AG09319 (cell line): Measurements from ENCODE around the gene PYM1.
"Not testable (repeated sequence)": the region's sequence is repeated elsewhere in the genome, so short reads cannot be mapped to it uniquely, and the experiment has no call there.

Experiments used
- DNase-seq: peaks from one replicate; pipeline ENCODE4 v3.0.0-alpha.2; 2010; ENCODE audit warnings: low read depth; ENCODE audit errors: extremely low read depth
- CTCF ChIP-seq: IDR thresholded peaks from 2 replicates; pipeline ENCODE4 v1.5.1; 2011; ENCODE audit warnings: low read depth, mild to moderate bottlenecking, inconsistent platforms, low read length, moderate library complexity

Gene PYM1

GRCh38 chr12:55926738-55927587 is 731 bp downstream of the PYM1 start:
- peak; percentile 77 for DNase-seq

DNA sequence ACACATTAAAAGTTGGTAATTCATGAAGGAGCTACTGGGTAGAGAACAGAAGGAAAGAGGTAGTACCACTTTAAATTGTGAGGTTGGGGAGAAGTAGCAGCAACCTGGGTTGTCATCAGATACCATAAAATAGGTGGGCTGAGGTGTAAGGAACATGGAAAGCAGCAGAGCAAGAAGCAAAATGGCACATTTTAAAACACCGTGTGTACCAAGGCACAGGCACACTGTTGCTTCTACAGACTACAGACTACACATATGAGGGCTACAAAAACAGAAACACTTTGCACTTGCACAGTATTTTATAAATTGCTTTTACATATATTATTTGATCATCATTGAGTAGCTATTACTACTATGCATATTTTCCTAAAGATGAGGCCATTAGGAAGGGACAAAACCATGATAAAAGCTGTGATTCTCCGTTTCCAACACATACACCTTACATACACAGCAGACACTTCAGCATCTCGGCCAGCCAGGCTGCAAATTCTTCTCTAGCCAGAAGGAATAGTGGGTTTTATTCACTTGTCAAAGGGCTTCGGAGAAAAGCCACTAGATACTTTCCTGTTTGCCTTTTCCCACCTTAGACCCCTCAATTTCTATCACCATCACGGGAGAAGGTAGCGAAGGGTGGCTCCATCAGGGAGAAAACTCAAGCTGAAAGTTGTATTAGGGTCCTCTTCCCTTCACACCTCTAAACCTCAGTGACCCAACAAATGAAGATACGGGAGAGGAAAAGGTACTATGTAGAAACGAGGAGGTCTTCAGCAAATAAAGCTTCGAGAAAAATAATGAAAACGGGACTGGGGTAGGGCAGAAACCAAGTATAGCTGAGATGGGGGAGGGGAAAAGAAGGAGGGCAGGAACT is 1.6 kb downstream of the PYM1 start:
- TF ChIP-seq CTCF, result no peak
- DNase-seq, result no peak

More at GRCh38 chr12:55926738-55927587, 731 bp downstream of the PYM1 start:
- TF ChIP-seq CTCF, result peak; percentile 80

DNA sequence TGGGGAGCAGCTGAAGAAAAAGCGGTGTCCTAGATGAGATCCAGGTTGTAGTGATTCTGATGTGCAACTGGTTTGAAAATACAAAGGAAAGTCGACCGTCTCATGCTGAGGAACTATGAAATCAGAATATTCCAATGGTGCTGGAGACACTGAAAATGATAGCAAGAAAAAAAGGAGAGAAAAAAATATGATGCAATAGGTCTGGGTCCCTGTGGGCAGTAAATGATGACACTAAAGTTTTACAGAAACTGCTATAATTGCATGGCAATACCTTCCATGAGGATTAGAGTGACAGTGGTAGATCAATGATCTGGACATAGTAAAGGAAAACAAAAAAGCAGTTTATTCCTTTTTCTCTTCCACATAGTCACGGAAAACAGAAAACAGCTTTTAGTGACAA is 2.3 kb downstream of the PYM1 start:
- DNase-seq, result no peak
- TF ChIP-seq CTCF, result no peak

DNA sequence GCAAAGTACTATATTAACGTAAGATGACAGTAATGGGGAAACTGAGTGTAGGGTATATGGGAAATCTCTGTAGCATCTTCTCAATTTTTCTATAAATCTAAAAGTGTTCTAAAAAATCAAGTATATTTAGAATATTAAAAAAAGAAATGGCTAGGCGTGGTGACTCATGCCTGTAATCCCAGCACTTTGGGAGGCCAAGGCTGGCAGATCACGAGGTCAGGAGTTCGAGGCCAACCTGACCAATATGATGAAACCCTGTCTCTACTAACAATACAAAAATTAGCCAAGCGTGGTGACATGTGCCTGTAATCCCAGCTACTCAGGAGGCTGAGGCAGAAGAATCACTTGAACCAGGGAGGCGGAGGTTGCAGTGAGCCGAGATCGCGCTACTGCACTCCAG is 4.0 kb downstream of the PYM1 start:
- DNase-seq, result not testable (repeated sequence)

DNA sequence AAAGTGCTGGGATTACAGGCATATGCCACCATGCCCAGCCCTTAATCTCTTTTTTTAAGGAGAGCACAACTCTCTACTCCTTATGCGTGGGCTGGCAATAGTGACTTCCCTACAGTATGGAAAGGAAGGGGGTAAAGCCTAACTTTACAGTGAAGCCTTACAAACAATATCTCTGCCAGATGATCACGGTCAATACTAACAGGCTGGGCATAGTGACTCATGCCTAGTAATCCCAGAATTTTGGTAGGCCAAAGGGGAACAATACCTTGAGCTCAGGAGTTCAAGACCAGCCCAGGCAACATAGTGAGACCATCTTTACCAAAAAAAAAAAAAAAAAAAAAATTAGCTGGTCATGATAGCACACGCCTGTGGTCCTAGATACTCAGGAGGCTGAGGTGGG is 5.6 kb downstream of the PYM1 start:
- no peak for TF ChIP-seq CTCF
- no peak for DNase-seq

GRCh38 chr12:55919032-55919431 is 8.7 kb downstream of the PYM1 start:
- DNase-seq, result not testable (repeated sequence)

GRCh38 chr12:55915482-55915859 is 12.2 kb downstream of the PYM1 start:
- DNase-seq, result no peak
- no peak for TF ChIP-seq CTCF

- no peak for TF ChIP-seq CTCF
- DNase-seq, result no peak
Measured at GRCh38 chr12:55912908-55913307, 14.8 kb downstream of the PYM1 start.
